Muscle of leg (tissue), 11 donors: ENCODE results near the gene DRC3. TPM values are rescaled to one million over a fixed set of nuclear protein-coding genes. Genes with fewer than 3 reads are reported as not detected.

ENCODE experiments used
- DNase-seq: peaks from one replicate; pipeline ENCODE4 v3.0.0; 2013
- H3K27ac ChIP-seq: one replicate; pipeline ENCODE4 v1.5.1; 2013; ENCODE audit warnings: mild to moderate bottlenecking, low read length, control low read depth
- H3K27me3 ChIP-seq: one replicate; pipeline ENCODE4 v1.6.1; 2013; ENCODE audit warnings: low read length; ENCODE audit not compliant: control insufficient read depth, insufficient read depth
- H3K36me3 ChIP-seq: one replicate; pipeline ENCODE4 v1.6.1; 2013; ENCODE audit warnings: low read length; ENCODE audit not compliant: control insufficient read depth, insufficient read depth
- H3K4me1 ChIP-seq: one replicate; pipeline ENCODE4 v1.6.1; 2013; ENCODE audit warnings: low read length; ENCODE audit not compliant: control insufficient read depth, insufficient read depth
- H3K4me3 ChIP-seq: one replicate; pipeline ENCODE4 v1.5.1; 2013; ENCODE audit warnings: low read length, control low read depth
- H3K9me3 ChIP-seq: replicated peaks from 2 replicates; pipeline ENCODE4 v1.6.1; 2013; ENCODE audit warnings: low read depth, low read length; ENCODE audit not compliant: control insufficient read depth
- WGBS: methylation state at CpG from one replicate; pipeline ENCODE4 v1.1.5; 2013; ENCODE audit warnings: missing lambda C conversion rate; ENCODE audit not compliant: insufficient coverage; 5-methylcytosine and 5-hydroxymethylcytosine counted together
- polyA plus RNA-seq, 8 donors: library from polyadenylated mRNA; unstranded; fragments of 120-200 nt; gene quantifications; one replicate each; pipeline versions ENCODE4 v1.2.1 to v1.2.3, GENCODE V29; 2013; ENCODE audit warnings: inconsistent platforms in 1 of 8, low replicate concordance in 1 of 8; ENCODE audit not compliant: insufficient read length in 8 of 8, insufficient read depth in 1 of 8
- total RNA-seq: library from RNA; stranded (reverse); fragments of 120-200 nt; gene quantifications from one replicate; pipeline ENCODE4 v1.2.4, GENCODE V29; 2013

Gene DRC3
- total and polyA plus RNA-seq, 9 donors: 1.6 to 6.9 (median 4.8) TPM

- Histone ChIP-seq H3K27me3 (no peaks in the 10 kb centered on the region), H3K36me3 (no peaks in the 10 kb centered on the region), H3K9me3 (no peaks in the 10 kb centered on the region), H3K27ac (no peak overlapping the region), H3K4me3 (no peak overlapping the region), H3K4me1 (peaks cover 35% of the 10 kb centered on the region)
- no peak for DNase-seq
- 82% methylated on average over 1 of the region's 2 CpGs for WGBS
These were observed 63.0 kb downstream of the DRC3 start for GRCh38 chr17:18035704-18036103.

DNA sequence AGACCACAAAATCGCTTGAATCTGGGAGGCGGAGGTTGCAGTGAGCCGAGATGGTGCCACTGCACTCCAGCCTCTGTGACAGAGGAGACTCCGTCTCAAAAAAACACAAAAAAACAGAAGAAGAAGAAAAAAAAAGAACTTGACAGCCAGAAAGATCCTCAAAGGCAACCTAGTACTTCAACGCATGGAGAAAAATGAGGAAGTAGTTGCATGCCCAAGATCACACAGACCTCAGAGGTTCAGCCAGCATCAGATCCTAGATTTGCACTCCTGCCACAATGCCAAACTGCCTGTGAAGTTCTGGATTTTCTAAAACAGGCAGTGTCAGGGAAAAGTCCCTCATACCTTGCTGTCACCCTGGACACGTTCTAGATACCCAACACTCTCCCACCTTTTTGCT is 64.8 kb downstream of the DRC3 start:
- Histone ChIP-seq H3K4me3 (no peak overlapping the region), H3K36me3 (no peaks in the 10 kb centered on the region), H3K27me3 (no peaks in the 10 kb centered on the region), H3K9me3 (no peaks in the 10 kb centered on the region), H3K27ac (no peak overlapping the region), H3K4me1 (peaks cover 31% of the 10 kb centered on the region)
- 56% methylated on average over 1 of the region's 6 CpGs for WGBS
- DNase-seq: no peak

DNA sequence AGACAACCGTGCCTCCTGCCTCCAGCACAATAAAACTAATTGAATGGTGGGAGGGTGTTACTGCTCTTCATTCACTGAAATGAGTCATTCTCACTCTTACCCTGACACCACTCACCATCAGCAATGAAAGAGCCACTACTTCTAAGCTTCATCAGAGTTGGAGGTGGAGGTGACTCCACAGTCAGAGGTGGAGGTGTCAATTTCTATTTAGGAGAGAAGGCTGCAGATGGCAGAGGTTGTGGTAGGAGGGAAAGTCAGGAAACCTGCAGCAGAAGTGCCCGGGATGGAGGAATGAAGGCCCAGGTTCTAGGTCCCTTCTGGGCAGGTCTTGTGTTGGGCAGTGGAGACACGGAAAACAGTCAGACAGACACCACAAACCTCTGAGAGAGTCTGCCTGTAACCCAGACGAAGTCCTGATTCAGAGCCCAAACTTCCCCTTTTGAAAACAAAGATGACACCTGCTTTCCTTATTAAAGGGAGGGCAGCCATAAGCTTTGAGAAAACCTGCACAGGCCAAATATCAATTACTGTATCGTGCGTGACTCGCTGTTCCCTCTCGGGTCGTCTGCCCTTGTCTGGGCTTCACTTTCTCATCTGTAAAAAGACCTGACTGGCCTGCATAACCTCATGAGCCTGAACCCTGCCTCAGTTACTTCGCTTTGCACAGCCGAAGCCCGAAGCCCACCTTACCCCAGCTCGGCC is 65.6 kb downstream of the DRC3 start:
- 6% methylated on average over 12 of the region's 13 CpGs for WGBS
- H3K27ac ChIP-seq: peak overlapping the region; percentile 85
- no peaks in the 10 kb centered on the region for H3K9me3 ChIP-seq
- H3K4me1 ChIP-seq: peaks cover 23% of the 10 kb centered on the region
- peaks cover 3% of the 10 kb centered on the region for H3K36me3 ChIP-seq
- H3K4me3 ChIP-seq: peak overlapping the region; percentile 97
- no peak for DNase-seq
- H3K27me3 ChIP-seq: no peaks in the 10 kb centered on the region

DNA sequence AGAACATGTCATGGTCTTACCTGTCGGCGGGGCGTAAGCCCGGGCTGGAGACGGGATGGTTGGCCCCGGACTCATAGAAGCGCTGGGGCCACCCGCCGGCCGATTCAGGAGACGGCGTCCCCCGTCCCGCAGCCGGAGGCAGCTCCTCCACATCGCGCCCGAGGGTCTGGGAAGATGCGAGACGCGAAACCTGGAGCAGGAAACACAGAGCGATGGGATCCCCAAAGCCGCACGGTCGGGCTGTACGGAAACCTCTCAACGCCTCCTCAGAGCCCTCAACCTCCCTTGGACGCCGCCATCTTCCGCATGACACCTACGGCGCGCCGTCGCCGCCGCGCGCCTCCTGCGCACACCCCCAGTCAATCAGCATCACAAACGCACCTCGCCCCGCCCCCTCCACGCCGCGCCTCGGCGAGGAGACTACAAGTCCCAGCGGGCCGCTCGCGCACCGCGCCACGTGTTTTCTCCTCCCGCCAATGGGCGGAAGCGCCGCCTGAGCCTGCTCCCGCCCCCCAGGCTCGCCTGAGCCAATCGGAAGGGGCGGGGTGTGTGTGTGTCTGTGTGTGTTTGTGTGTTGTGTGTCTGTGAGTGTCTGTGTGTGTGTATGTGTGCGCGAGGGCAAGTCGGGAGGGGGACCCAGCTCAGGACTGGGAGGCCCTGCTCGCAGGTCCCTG is 66.3 kb downstream of the DRC3 start, which contains the start of the genes ATPAF2 and GID4:
Gene ATPAF2 (minus strand): TSS at position 308 of the 674 bp plus-strand sequence. CDS start 155 bp downstream, at position 153.
Gene GID4 (plus strand): TSS at position 548 of the 674 bp plus-strand sequence. CDS start 57 bp downstream, at position 605.
- Histone ChIP-seq H3K4me3 (peak within 1 kb of the TSS; percentile 97), H3K4me1 (peaks cover 23% of the 10 kb centered on the region)

DNA sequence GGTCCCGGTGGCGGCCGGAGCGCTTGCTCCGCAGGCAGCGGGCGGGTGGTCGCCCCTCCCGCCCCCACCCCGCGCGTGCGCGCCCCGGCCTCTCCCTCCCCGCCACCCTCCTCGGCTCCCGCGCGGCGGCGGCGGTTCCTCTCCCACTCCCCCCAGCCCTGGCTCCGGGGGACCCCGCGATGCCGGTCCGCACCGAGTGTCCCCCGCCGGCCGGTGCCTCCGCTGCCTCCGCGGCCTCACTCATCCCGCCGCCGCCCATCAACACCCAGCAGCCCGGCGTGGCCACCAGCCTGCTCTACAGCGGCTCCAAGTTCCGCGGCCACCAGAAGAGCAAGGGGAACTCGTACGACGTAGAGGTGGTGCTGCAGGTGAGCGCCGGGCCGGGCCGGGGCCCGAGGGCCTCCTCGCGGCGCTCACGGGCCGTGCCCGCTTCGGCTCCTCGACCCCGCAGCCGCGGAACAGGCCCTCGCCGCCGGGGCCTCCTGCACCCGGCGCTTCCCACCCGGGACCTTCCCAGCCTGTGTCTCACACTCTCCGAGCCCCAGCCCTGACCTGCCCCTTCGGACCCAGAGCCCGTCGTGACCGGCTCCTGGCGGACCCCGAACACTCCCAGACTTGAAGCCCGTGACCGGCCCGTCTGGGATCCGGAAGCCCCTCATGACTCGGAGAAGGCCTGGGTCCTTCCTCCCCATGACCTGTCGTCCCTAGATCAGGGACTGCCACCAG is 67.0 kb downstream of the DRC3 start:
- Histone ChIP-seq H3K27ac (peak overlapping the region; percentile 66), H3K27me3 (no peaks in the 10 kb centered on the region), H3K36me3 (peaks cover 3% of the 10 kb centered on the region), H3K4me1 (peaks cover 23% of the 10 kb centered on the region), H3K4me3 (peak overlapping the region; percentile 97), H3K9me3 (no peaks in the 10 kb centered on the region)
- WGBS: under 1% methylated on average over 62 of the region's 81 CpGs
- no peak for DNase-seq

More for the DNA sequence above, 66.3 kb downstream of the DRC3 start, which contains the start of the genes ATPAF2 and GID4:
- Histone ChIP-seq H3K36me3 (peaks cover 3% of the 10 kb centered on the region), H3K27me3 (no peaks in the 10 kb centered on the region), H3K9me3 (no peaks in the 10 kb centered on the region), H3K27ac (peak within 1 kb of the TSS; percentile 85)
- DNase-seq: peak; percentile 100
- WGBS: 0% methylated on average over 49 of the region's 67 CpGs

GRCh38 chr17:18040261-18040858 is 67.7 kb downstream of the DRC3 start:
- Histone ChIP-seq H3K27ac (no peak overlapping the region), H3K27me3 (no peaks in the 10 kb centered on the region), H3K9me3 (no peaks in the 10 kb centered on the region), H3K4me3 (peak overlapping the region; percentile 97), H3K4me1 (peaks cover 23% of the 10 kb centered on the region), H3K36me3 (peaks cover 5% of the 10 kb centered on the region)
- 16% methylated on average over 6 of the region's 6 CpGs for WGBS
- DNase-seq: no peak

- no CpG with 5 or more reads among the region's 1 CpG for WGBS
- no peak overlapping the region for H3K4me3 ChIP-seq
- no peaks in the 10 kb centered on the region for H3K9me3 ChIP-seq
- no peak overlapping the region for H3K27ac ChIP-seq
- H3K27me3 ChIP-seq: no peaks in the 10 kb centered on the region
- no peak for DNase-seq
- H3K36me3 ChIP-seq: peaks cover 10% of the 10 kb centered on the region
- peaks cover 23% of the 10 kb centered on the region for H3K4me1 ChIP-seq
These were observed 69.1 kb downstream of the DRC3 start for GRCh38 chr17:18041776-18042175.

DNA sequence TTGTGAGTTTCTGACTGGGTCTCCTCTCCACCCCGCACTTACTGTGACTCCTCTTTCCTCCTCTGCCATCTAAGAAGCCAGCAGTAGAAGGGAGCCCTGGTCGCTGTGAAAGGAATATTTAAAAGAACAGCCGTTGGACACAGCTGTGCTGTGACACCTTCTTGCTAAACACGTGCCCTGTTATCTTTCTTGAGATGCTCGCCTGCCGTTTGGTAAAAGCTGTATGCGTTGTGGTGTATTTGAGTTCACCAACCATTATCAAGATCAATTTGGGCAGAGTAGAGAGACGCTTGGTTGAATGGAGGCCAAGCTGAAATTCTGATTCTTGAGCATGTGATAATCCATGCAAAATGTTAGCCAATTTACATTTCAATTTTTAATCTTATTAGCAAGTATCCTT is 70.3 kb downstream of the DRC3 start:
- Histone ChIP-seq H3K27me3 (no peaks in the 10 kb centered on the region), H3K4me1 (peaks cover 19% of the 10 kb centered on the region), H3K36me3 (peaks cover 16% of the 10 kb centered on the region), H3K9me3 (no peaks in the 10 kb centered on the region), H3K27ac (no peak overlapping the region), H3K4me3 (no peak overlapping the region)
- DNase-seq: no peak
- no CpG with 5 or more reads among the region's 8 CpGs for WGBS

DNA sequence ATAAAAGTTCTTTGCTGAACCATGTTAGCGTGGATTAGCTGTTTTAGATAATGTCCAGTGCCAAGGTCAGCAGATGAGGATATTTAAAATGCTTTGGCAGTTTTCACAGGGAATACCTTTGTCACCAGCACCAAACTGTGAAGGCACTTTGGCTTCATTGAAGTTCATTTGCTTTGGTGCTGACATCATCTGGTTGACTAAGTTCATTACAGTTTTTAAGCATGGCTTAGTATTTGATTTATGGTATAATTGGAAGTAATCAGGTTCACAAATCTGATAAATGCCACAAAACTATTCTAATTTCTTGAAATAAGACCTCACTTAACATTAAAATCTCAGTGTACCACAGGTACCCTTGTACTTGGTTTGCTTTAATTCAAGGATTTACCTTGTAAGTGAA is 70.8 kb downstream of the DRC3 start:
- H3K27me3 ChIP-seq: no peaks in the 10 kb centered on the region
- H3K27ac ChIP-seq: no peak overlapping the region
- peaks cover 16% of the 10 kb centered on the region for H3K36me3 ChIP-seq
- DNase-seq: no peak
- WGBS: 71% methylated on average over 1 of the region's 1 CpG
- no peaks in the 10 kb centered on the region for H3K9me3 ChIP-seq
- peaks cover 14% of the 10 kb centered on the region for H3K4me1 ChIP-seq
- no peak overlapping the region for H3K4me3 ChIP-seq
